Muscle layer of colon (tissue), 2 donors: ENCODE results near the gene SNAP25.

Experiments used
- H3K27ac ChIP-seq: one replicate; pipeline ENCODE4 v1.7.0; 2013; ENCODE audit warnings: low read depth, mild to moderate bottlenecking, low read length, moderate library complexity
- H3K27me3 ChIP-seq, 2 donors: one replicate each; pipeline ENCODE4 v1.7.0; 2013; ENCODE audit warnings: low read length in 2 of 2, mild to moderate bottlenecking in 2 of 2; ENCODE audit not compliant: insufficient read depth in 2 of 2, control insufficient read depth in 1 of 2
- H3K36me3 ChIP-seq: one replicate; pipeline ENCODE4 v1.7.0; 2013; ENCODE audit warnings: mild to moderate bottlenecking, low read length; ENCODE audit not compliant: insufficient read depth
- H3K4me1 ChIP-seq: one replicate; pipeline ENCODE4 v1.7.0; 2013; ENCODE audit warnings: mild to moderate bottlenecking, low read length; ENCODE audit not compliant: insufficient read depth
- H3K4me3 ChIP-seq, 2 donors: one replicate each; pipeline ENCODE4 v1.7.0; 2013; ENCODE audit warnings: low read length in 2 of 2, low read depth in 1 of 2, mild to moderate bottlenecking in 1 of 2, moderate library complexity in 1 of 2
- H3K9ac ChIP-seq: one replicate; pipeline ENCODE4 v1.7.0; 2013; ENCODE audit warnings: low read length
- H3K9me3 ChIP-seq: one replicate; pipeline ENCODE4 v1.7.0; 2013; ENCODE audit warnings: mild to moderate bottlenecking, low read length
- donor health status: abdominal sarcoma.
- donor health status: Adenocarcinoma of cecum.

Gene SNAP25

GRCh38 chr20:10271494-10272219 lies 53.0 kb downstream of the SNAP25 start:
- H3K27me3 ChIP-seq = no peaks in the 10 kb centered on the region

DNA sequence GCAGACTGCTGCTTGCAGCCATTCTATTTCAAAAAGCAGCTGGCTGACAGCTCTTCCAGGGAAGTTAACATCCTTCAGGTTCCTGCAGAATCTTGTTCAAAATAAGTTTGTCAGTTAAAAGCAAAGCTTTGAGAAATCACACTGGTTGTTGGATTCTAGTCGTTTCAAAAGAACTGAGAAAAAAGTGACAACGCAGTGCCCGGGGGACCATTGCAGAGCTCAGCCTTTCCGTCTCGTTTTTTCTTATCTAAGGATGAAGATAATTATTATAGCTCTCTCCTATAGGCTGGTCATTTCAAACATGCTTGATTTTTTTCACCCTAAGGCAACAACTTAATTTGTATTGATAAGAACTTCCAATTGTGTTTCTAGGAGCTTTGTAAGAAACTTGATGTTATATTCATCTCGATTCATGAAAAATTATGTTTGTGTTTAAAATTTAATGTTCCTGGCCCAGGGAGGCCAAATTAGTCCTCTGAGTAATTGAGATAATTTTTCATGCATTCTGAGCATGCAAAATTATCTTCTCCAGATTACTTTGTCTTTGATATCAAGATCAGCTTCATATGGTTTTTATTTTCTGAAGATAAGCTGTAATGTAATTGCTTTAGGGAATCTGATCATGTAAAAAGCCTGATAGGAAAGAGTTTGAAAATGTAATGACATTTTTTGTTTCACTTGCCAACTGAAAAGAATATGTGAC lies 58.4 kb downstream of the SNAP25 start:
- Histone ChIP-seq H3K36me3 (no peaks in the 10 kb centered on the region), H3K9ac (no peak overlapping the region), H3K4me3 (no peak overlapping the region), H3K4me1 (no peaks in the 10 kb centered on the region), H3K27ac (no peak overlapping the region), H3K9me3 (no peaks in the 10 kb centered on the region), H3K27me3 (no peaks in the 10 kb centered on the region)

More at GRCh38 chr20:10271494-10272219, 53.0 kb downstream of the SNAP25 start:
- no peak overlapping the region for H3K27ac ChIP-seq
- no peaks in the 10 kb centered on the region for H3K4me1 ChIP-seq
- no peaks in the 10 kb centered on the region for H3K9me3 ChIP-seq
- H3K9ac ChIP-seq = no peak overlapping the region
- no peaks in the 10 kb centered on the region for H3K36me3 ChIP-seq
- H3K4me3 ChIP-seq = no peak overlapping the region

GRCh38 chr20:10277616-10278015 lies 59.0 kb downstream of the SNAP25 start:
- no peaks in the 10 kb centered on the region for H3K36me3 ChIP-seq
- no peak overlapping the region for H3K4me3 ChIP-seq
- H3K27me3 ChIP-seq = no peaks in the 10 kb centered on the region
- no peak overlapping the region for H3K9ac ChIP-seq
- H3K4me1 ChIP-seq = no peaks in the 10 kb centered on the region
- H3K9me3 ChIP-seq = no peaks in the 10 kb centered on the region
- H3K27ac ChIP-seq = no peak overlapping the region

DNA sequence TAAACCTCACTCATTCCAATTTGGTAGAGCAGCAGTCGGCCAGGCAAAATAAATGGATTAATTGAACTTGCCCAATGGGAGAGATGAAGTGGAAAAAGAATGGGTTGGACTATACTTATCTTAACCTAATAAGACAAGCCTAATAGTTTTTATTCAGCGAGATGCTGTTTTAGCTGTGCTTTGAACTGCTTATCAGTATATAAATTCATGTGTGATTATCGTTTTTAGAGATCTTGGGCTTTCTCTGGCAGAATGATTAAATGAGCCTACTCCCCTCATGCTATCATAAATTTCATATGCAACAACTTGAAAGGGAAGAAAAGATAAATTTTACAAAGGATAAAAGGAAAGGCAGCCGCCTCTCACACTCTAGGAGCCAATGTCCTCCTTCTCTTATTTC lies 59.8 kb downstream of the SNAP25 start:
- Histone ChIP-seq H3K4me1 (no peaks in the 10 kb centered on the region), H3K4me3 (no peak overlapping the region), H3K9me3 (no peaks in the 10 kb centered on the region), H3K9ac (no peak overlapping the region), H3K27ac (no peak overlapping the region), H3K27me3 (no peaks in the 10 kb centered on the region), H3K36me3 (no peaks in the 10 kb centered on the region)

DNA sequence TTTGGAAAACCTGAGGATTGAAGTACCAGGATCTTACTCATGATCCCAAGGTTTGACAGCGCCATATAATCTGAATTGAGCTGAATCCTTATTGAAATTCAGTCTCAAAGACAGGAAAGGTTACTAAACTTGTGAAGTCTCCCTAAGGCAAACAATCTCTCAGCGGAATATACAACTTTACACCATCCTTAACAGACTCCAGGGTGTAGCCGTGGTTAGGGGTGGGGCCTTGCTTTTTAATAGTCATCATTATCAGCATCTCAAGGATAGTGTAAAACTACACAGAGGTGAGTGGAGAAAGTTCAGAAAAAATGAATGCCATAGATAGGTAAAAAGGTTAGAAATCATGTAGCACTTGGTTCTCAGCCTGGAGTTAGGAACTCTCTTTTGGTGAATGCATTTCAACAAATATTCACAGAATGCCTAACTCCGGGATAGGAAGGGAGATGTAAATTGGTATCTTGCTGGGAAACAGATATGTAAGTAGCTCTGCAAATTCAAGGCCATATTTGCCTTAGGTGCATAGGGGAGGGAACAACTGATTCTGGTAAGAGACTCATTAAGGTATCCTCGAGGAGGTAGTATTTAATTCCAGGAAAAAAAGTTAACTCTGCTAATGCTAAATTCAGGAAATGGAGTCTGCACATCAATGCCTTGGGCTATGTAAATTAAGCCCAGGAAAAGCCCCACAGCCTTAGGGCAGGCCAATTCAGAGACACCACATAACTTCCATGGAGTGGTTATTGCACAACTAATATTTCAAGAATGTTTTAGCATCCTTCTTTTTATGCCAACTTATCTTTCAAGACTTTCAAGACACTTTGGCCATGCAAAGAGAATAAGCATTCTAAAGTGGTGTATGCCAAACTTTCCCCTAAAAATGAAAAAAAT lies 61.6 kb downstream of the SNAP25 start:
- Histone ChIP-seq H3K27ac (no peak overlapping the region), H3K9ac (no peak overlapping the region), H3K36me3 (no peaks in the 10 kb centered on the region), H3K4me3 (no peak overlapping the region), H3K9me3 (no peaks in the 10 kb centered on the region), H3K4me1 (no peaks in the 10 kb centered on the region), H3K27me3 (no peaks in the 10 kb centered on the region)

DNA sequence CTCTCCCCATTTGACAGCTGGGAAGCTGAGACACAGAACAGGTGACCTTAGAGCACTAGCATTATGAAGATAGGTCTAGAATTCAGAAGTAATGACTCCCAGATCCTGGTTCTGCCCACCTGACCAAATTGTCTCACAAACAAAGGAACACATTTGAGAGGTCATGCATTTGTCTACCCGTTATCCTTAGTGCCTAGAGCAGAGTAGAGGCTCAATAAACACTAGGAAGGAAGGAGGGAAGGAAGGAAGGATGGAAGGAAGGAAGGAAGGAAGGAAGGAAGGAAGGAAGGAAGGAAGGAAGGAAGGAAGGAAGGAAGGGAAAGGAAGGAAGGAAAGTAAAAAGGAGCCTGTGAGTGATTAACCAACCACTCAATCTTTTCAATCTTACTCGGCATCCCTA lies 63.3 kb downstream of the SNAP25 start:
- Histone ChIP-seq H3K9ac (no peak overlapping the region), H3K36me3 (no peaks in the 10 kb centered on the region), H3K4me1 (no peaks in the 10 kb centered on the region), H3K9me3 (no peaks in the 10 kb centered on the region), H3K4me3 (no peak overlapping the region), H3K27ac (no peak overlapping the region), H3K27me3 (no peaks in the 10 kb centered on the region)

- Histone ChIP-seq H3K9ac (no peak overlapping the region), H3K36me3 (no peaks in the 10 kb centered on the region), H3K4me3 (no peak overlapping the region), H3K27ac (no peak overlapping the region), H3K9me3 (no peaks in the 10 kb centered on the region), H3K4me1 (no peaks in the 10 kb centered on the region), H3K27me3 (no peaks in the 10 kb centered on the region)
Measured at GRCh38 chr20:10282979-10283456, 64.4 kb downstream of the SNAP25 start.

- Histone ChIP-seq H3K27me3 (no peaks in the 10 kb centered on the region), H3K4me3 (no peak overlapping the region)
Measured at GRCh38 chr20:10286356-10286755, 67.7 kb downstream of the SNAP25 start.

GRCh38 chr20:10288421-10288820 lies 69.8 kb downstream of the SNAP25 start:
- Histone ChIP-seq H3K9me3 (no peaks in the 10 kb centered on the region), H3K27me3 (no peaks in the 10 kb centered on the region), H3K4me1 (no peaks in the 10 kb centered on the region), H3K9ac (no peak overlapping the region), H3K27ac (no peak overlapping the region), H3K36me3 (no peaks in the 10 kb centered on the region), H3K4me3 (no peak overlapping the region)

More at GRCh38 chr20:10286356-10286755, 67.7 kb downstream of the SNAP25 start:
- H3K27ac ChIP-seq = no peak overlapping the region
- no peaks in the 10 kb centered on the region for H3K36me3 ChIP-seq
- H3K4me1 ChIP-seq = no peaks in the 10 kb centered on the region
- H3K9ac ChIP-seq = no peak overlapping the region
- no peaks in the 10 kb centered on the region for H3K9me3 ChIP-seq

DNA sequence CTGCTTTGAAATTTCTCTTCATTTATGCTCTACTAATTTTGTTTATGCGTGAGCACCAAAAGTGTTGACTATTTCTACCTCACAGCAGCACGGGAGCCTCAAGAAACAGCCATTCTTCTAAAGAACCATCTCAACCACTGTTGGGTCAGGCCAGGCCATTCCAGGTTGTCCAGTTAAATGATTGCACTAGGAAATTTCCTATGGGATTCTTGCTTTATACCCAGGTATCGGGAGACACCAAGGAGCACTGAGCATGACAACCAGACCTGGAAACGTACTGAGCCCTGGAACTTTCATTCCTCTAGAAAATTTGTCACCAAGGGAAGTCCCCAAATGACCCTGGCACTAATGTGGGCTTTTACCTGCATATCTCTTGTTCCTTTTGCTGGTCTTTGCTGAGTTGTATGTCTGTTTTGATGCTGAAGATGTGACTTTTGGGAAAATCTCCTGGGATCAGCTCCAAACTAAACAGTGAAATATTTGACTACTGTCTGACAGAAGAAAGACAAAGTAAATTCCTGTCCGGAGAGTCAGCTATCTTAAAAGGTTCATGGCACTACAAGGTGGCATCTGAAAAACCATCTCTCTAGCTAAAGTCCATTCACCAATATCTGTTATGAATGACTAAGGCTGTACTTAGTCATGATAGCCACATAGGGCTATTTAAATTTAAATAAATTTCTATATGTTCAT lies 70.5 kb downstream of the SNAP25 start:
- Histone ChIP-seq H3K4me1 (no peaks in the 10 kb centered on the region), H3K36me3 (no peaks in the 10 kb centered on the region), H3K9ac (no peak overlapping the region), H3K27me3 (no peaks in the 10 kb centered on the region), H3K4me3 (no peak overlapping the region), H3K9me3 (no peaks in the 10 kb centered on the region), H3K27ac (no peak overlapping the region)
